Neuronal stem cell (in vitro differentiated cells): ENCODE data around the gene TBC1D25.
"Not testable (repeated sequence)": the region's sequence is repeated elsewhere in the genome, so short reads cannot be mapped to it uniquely, and the experiment has no call there.

ENCODE experiments used
- DNase-seq: peaks from one replicate; pipeline ENCODE4 v3.0.0-alpha.2; 2013; ENCODE audit warnings: low spot score
- H2AFZ ChIP-seq: one replicate; pipeline ENCODE4 v1.6.1; 2013; ENCODE audit warnings: mild to moderate bottlenecking, low read length, inconsistent platforms
- H2AK5ac ChIP-seq: 2 replicates; pipeline ENCODE4 v1.6.1; 2013; ENCODE audit warnings: low read depth, mild to moderate bottlenecking, inconsistent platforms, low read length, moderate library complexity, mixed read lengths
- H2BK120ac ChIP-seq: 2 replicates; pipeline ENCODE4 v1.6.1; 2013; ENCODE audit warnings: low read depth, mild to moderate bottlenecking, inconsistent platforms, low read length, moderate library complexity, mixed read lengths
- H2BK12ac ChIP-seq: one replicate; pipeline ENCODE4 v1.6.1; 2013; ENCODE audit warnings: low read length, inconsistent platforms
- H2BK15ac ChIP-seq: 2 replicates; pipeline ENCODE4 v1.6.1; 2013; ENCODE audit warnings: mild to moderate bottlenecking, low read length, inconsistent platforms, mixed read lengths
- H2BK5ac ChIP-seq: one replicate; pipeline ENCODE4 v1.6.1; 2013; ENCODE audit warnings: inconsistent platforms, mild to moderate bottlenecking, low read length, moderate library complexity
- H3K14ac ChIP-seq: one replicate; pipeline ENCODE4 v1.6.1; 2013; ENCODE audit warnings: low read length, inconsistent platforms
- H3K18ac ChIP-seq: 2 replicates; pipeline ENCODE4 v1.6.1; 2013; ENCODE audit warnings: low read length, inconsistent platforms
- H3K23ac ChIP-seq: 2 replicates; pipeline ENCODE4 v1.6.1; 2013; ENCODE audit warnings: low read depth, mild to moderate bottlenecking, mixed read lengths, low read length, inconsistent platforms; ENCODE audit not compliant: poor library complexity
- H3K27ac ChIP-seq: replicated peaks from 3 replicates; pipeline ENCODE4 v1.5.1; 2013; ENCODE audit warnings: low read length, inconsistent platforms
- H3K27me3 ChIP-seq, 3 experiments: 2 replicates each; pipeline ENCODE4 v1.6.1; 2013; ENCODE audit warnings: low read length in 3 of 3, mild to moderate bottlenecking in 2 of 3, inconsistent platforms in 1 of 3, low read depth in 1 of 3, mixed read lengths in 1 of 3, moderate library complexity in 1 of 3; ENCODE audit not compliant: control insufficient read depth in 3 of 3, insufficient read depth in 3 of 3
- H3K36me3 ChIP-seq, 2 donors: replicated peaks in 1 of 2; 2 replicates each; pipeline ENCODE4 v1.6.1; 2013; ENCODE audit warnings: low read length in 2 of 2; ENCODE audit not compliant: control insufficient read depth in 2 of 2, insufficient read depth in 2 of 2
- H3K4ac ChIP-seq: 2 replicates; pipeline ENCODE4 v1.6.1; 2013; ENCODE audit warnings: inconsistent platforms, mild to moderate bottlenecking, low read length, moderate library complexity
- H3K4me1 ChIP-seq, 2 donors: 1 replicate in 1 of 2; 2 replicates in 1 of 2; pipeline ENCODE4 v1.6.1; 2013; ENCODE audit warnings: low read length in 2 of 2, low read depth in 1 of 2; ENCODE audit not compliant: control insufficient read depth in 2 of 2, insufficient read depth in 1 of 2
- H3K4me2 ChIP-seq: one replicate; pipeline ENCODE4 v1.6.1; 2013; ENCODE audit warnings: mild to moderate bottlenecking, low read length, inconsistent platforms; ENCODE audit not compliant: insufficient read depth, poor library complexity, severe bottlenecking
- H3K4me3 ChIP-seq, 2 donors: 2 replicates each; pipeline ENCODE4 v1.5.1; 2013; ENCODE audit warnings: low read length in 2 of 2, mild to moderate bottlenecking in 2 of 2, inconsistent platforms in 1 of 2, moderate library complexity in 1 of 2
- H3K79me1 ChIP-seq: one replicate; pipeline ENCODE4 v1.6.1; 2013; ENCODE audit warnings: low read depth, mild to moderate bottlenecking, inconsistent platforms, low read length, moderate library complexity
- H3K9ac ChIP-seq: one replicate; pipeline ENCODE4 v1.6.1; 2013; ENCODE audit warnings: mild to moderate bottlenecking, low read depth, low read length, inconsistent platforms; ENCODE audit not compliant: poor library complexity
- H3K9me3 ChIP-seq, 2 donors: replicated peaks in 1 of 2; 2 replicates each; pipeline versions ENCODE3 to v1.6.1; 2013; ENCODE audit warnings: low read length in 2 of 2, mild to moderate bottlenecking in 2 of 2, inconsistent platforms in 1 of 2, low read depth in 1 of 2, mixed read lengths in 1 of 2, moderate library complexity in 1 of 2; ENCODE audit not compliant: control insufficient read depth in 2 of 2, insufficient read depth in 1 of 2
- H4K8ac ChIP-seq: one replicate; pipeline ENCODE4 v1.6.1; 2013; ENCODE audit warnings: low read depth, mild to moderate bottlenecking, inconsistent platforms, low read length, moderate library complexity
- H4K91ac ChIP-seq: one replicate; pipeline ENCODE4 v1.6.1; 2013; ENCODE audit warnings: low read length, low read depth, mild to moderate bottlenecking, inconsistent platforms; ENCODE audit not compliant: poor library complexity
- whole genome bisulfite sequencing, 2 donors: extraction: QIAGEN DNeasy Blood & Tissue Kit; methylation state at CpG; one replicate each; pipeline ENCODE4 v1.1.7; 2013; ENCODE audit warnings: missing lambda C conversion rate in 2 of 2, mixed read lengths in 1 of 2; ENCODE audit not compliant: insufficient read length in 2 of 2, insufficient replicate concordance in 1 of 2; ENCODE audit errors: extremely low coverage in 2 of 2; 5-methylcytosine and 5-hydroxymethylcytosine counted together

Gene TBC1D25

DNA sequence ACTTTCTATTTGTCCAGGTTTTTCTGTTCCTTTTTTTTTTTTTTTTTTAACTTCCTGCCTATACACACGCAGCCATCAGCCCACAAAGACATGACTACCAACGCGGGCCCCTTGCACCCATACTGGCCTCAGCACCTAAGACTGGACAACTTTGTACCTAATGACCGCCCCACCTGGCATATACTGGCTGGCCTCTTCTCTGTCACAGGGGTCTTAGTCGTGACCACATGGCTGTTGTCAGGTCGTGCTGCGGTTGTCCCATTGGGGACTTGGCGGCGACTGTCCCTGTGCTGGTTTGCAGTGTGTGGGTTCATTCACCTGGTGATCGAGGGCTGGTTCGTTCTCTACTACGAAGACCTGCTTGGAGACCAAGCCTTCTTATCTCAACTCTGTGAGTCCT lies 15.8 kb upstream of the TBC1D25 start:
- Histone ChIP-seq H3K27me3 (no peaks in the 10 kb centered on the region), H3K18ac (no peak overlapping the region), H3K4me3 (no peak overlapping the region), H3K23ac (no peak overlapping the region), H4K91ac (no peak overlapping the region), H3K4ac (no peak overlapping the region), H2AFZ (no peak overlapping the region), H2BK15ac (no peak overlapping the region), H3K36me3 (peaks cover 16 to 41% of the 10 kb centered on the region in 2 donors), H3K4me2 (no peak overlapping the region), H2BK12ac (no peak overlapping the region), H3K14ac (no peak overlapping the region), H2AK5ac (no peak overlapping the region), H3K79me1 (peaks cover 3% of the 10 kb centered on the region), H2BK5ac (no peak overlapping the region), H4K8ac (no peak overlapping the region), H3K27ac (no peak overlapping the region), H3K9ac (no peak overlapping the region), H3K9me3 (no peaks in the 10 kb centered on the region), H2BK120ac (no peak overlapping the region), H3K4me1 (peaks cover 0 to 3% of the 10 kb centered on the region in 2 donors)
- no CpG with 5 or more reads among the region's 12 CpGs for WGBS, 2 donors
- no peak for DNase-seq

DNA sequence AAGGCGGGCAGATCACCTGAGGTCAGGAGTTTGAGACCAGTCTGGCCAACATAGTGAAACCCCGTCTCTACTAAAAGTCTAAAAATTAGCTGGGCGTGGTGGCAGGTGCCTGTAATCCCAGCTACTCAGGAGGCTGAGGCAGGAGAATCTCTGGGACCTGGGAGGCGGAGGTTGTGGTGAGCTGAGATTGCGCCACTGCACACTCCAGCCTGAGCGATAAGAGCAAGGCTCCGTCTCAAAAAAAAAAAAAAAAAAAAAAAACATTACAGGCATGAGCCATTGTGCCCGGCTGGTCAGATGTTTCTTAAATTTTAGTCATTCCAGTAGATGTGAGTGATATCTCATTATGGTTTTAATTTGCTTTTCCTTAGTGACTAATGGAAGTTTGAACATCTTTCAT lies 13.7 kb upstream of the TBC1D25 start:
- no CpG with 5 or more reads among the region's 8 CpGs for WGBS, 2 donors
- not testable (repeated sequence) for DNase-seq, H3K27me3 ChIP-seq, H3K9ac ChIP-seq, H2BK15ac ChIP-seq, H3K79me1 ChIP-seq, H2AK5ac ChIP-seq, H3K4me2 ChIP-seq, H3K18ac ChIP-seq, H2BK12ac ChIP-seq, H2AFZ ChIP-seq, H3K23ac ChIP-seq, H3K4ac ChIP-seq, H4K8ac ChIP-seq, H2BK5ac ChIP-seq, H3K27ac ChIP-seq, H4K91ac ChIP-seq, H3K14ac ChIP-seq, H3K4me1 ChIP-seq, H3K4me3 ChIP-seq, H3K9me3 ChIP-seq, H2BK120ac ChIP-seq
- H3K36me3 ChIP-seq, result peaks cover 16 to 47% of the 10 kb centered on the region in 2 donors

DNA sequence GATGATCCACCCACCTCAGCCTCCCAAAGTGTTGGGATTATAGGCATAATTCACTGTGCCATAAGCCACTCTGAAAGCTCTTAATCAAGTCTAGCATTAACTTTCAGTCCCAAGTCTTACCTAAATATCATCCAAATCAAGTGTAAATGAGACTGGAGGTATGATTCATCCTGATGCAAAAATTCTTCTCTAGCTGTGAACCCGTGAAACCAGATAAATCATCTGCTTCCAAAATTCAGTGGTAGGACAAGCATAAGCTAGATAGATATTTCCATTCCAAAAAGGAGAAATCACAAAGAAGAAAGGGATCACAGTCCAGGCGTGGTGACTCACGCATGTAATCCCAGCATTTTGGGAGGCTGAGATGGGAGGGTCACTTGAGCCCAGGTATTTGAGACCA lies 8.8 kb upstream of the TBC1D25 start:
- Histone ChIP-seq H3K79me1 (peaks cover 1% of the 10 kb centered on the region), H2AFZ (no peak overlapping the region), H3K4me3 (no peak overlapping the region), H2BK12ac (no peak overlapping the region), H2BK5ac (no peak overlapping the region), H3K27ac (no peak overlapping the region), H2BK15ac (no peak overlapping the region), H2AK5ac (no peak overlapping the region), H3K14ac (no peak overlapping the region), H3K36me3 (peaks cover 13 to 33% of the 10 kb centered on the region in 2 donors), H3K4me2 (no peak overlapping the region), H2BK120ac (no peak overlapping the region), H4K91ac (no peak overlapping the region), H3K4ac (no peak overlapping the region), H3K4me1 (no peaks in the 10 kb centered on the region), H3K18ac (no peak overlapping the region), H4K8ac (no peak overlapping the region), H3K9me3 (no peaks in the 10 kb centered on the region), H3K9ac (no peak overlapping the region), H3K27me3 (no peaks in the 10 kb centered on the region), H3K23ac (no peak overlapping the region)
- DNase-seq, result no peak
- WGBS, 2 donors, result no CpG with 5 or more reads among the region's 3 CpGs

DNA sequence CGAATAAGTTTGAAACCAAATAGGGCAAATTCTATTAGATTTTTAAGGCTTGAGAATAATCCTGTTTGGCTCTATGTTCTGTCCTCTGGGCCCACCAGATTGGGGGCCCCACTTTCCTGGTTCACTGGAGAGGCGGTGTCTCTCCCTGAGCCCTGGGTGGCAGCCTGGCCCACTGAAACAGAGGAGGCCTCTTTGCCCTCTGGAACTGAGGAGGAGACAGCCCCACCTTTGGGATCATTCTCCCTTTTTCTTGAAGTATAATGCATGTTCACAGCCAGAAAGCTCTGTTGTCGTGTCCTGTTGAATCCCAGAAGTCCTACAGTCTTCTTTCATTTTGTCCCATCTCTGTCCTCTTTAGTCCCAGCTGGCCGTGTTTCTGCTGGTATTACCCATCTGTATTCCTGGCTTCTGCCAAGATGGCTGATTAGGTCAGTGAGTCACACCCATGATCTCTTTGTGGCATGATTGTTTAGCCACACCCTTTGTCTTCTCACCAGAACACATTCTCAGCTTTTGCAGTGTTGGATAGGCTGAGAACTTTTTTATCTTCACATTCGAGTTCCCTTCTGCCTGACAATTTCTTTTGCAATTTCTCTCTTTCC lies 8.1 kb upstream of the TBC1D25 start:
- DNase-seq, result no peak
- H4K91ac ChIP-seq, result no peak overlapping the region
- no peak overlapping the region for H2BK12ac ChIP-seq
- H3K4me3 ChIP-seq, result no peak overlapping the region
- H3K14ac ChIP-seq, result no peak overlapping the region
- no peaks in the 10 kb centered on the region for H3K4me1 ChIP-seq
- no peak overlapping the region for H2AFZ ChIP-seq
- H3K23ac ChIP-seq, result no peak overlapping the region
- H2AK5ac ChIP-seq, result no peak overlapping the region
- H3K9me3 ChIP-seq, result no peaks in the 10 kb centered on the region
- no CpG with 5 or more reads among the region's 5 CpGs for WGBS, 2 donors
- no peaks in the 10 kb centered on the region for H3K27me3 ChIP-seq
- no peak overlapping the region for H2BK120ac ChIP-seq
- no peak overlapping the region for H3K4ac ChIP-seq
- peaks cover 1% of the 10 kb centered on the region for H3K79me1 ChIP-seq
- H2BK15ac ChIP-seq, result no peak overlapping the region
- no peak overlapping the region for H4K8ac ChIP-seq
- peaks cover 12 to 28% of the 10 kb centered on the region in 2 donors for H3K36me3 ChIP-seq
- H3K18ac ChIP-seq, result no peak overlapping the region
- no peak overlapping the region for H2BK5ac ChIP-seq
- H3K9ac ChIP-seq, result no peak overlapping the region
- H3K27ac ChIP-seq, result no peak overlapping the region
- no peak overlapping the region for H3K4me2 ChIP-seq
